ENCODE data around the gene TAF1C.

The TAF1C gene

GRCh38 chr16:84137287-84137686, 49.6 kb downstream of the TAF1C start:
- no peak for FAIRE-seq

DNA sequence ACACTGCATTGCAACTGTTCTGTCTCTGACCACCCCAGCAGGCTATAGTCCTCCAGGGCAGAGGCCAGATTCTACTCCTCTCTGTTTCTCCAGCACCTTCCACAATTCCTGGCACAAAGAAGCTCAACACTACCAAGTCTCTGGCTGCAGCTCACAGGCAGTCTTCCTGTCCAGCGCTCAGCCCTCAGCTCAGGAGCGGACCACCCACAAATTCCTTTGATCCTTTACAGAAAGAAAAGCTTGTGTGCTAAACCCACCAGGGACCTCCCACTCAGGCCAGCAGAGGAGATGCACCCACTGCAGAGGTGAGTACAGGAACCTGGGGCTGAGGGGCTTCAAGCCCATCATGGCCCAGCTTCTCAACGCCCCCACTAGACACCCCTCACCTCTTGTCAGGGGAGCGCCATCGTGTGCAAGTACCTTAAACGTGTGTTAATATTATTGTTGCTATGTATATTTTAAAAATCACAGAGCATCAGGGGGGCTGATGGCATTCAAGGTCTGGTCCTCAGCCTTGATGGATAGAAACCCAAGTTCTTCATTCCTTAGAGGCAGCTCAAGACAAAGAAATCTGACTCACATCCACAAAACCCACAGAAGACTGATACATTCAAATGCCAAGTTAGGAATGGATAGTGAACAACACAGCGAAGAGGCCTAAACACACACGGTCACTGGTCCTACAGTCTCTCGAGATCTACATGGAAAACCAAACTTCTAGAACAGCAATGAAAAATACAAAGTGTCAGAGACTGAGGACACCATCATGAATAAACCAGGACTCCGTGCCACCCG, 50.3 kb downstream of the TAF1C start:
- no peak for FAIRE-seq
- DNase-seq (ENCODE audit: extremely low spot score, insufficient read length, low read depth): no peak

More at GRCh38 chr16:84137287-84137686, 49.6 kb downstream of the TAF1C start:
- no peak for DNase-seq (ENCODE audit: extremely low spot score, insufficient read length, low read depth)

DNA sequence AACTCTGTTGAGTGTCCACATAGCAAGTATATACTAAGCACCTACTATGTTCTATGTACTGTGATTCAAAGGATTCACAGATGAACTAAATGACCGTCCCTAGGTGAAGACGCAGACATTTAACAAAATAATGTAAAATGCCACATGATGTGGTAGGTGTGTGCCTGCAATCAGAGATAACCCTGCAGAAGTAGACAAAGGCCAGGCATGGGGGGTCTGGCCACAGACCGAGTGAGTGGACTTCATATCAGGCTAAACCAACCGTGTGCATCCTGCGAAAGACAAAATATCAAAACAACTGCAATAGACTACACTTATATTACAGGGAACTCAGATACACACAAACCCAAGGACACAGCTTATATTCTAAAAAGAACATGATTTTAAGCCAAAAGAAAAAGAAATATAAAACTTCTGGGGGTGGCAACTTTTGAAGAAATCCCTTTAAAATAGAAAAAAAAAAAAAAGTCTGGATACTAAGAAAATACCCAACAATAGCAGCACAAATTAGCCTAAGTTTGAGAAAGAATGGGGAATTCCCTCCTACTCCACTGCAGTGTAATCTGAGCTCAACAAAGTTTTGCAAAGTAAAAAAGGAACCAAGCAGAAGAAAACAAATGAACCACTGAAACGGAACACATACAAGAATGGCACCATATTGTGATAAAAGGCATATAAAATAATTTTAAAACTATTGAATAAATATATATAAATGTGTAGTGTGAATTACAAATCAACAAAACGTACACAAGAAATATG, 54.2 kb downstream of the TAF1C start:
- FAIRE-seq: no peak
- no peak for DNase-seq (ENCODE audit: extremely low spot score, insufficient read length, low read depth)

DNA sequence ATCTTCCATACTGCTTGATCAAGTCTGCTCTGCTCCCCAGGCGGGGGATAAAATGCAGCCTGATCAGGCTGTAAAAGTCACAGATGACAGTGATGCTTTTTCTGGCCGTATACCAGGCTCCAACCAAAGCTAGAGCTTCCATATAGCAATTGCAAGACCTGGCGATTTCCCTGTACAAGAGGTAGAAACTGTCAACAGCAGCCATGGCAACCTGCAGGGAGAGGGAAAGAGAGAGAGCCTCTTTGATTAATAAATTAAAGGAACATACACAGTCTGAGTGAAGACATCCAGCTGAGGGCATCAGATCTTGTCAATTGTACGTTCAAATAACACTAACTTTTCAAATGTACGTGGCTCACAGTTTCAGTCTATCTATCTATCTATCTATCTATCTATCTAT, 55.7 kb downstream of the TAF1C start:
- no peak for DNase-seq (ENCODE audit: extremely low spot score, insufficient read length, low read depth)
- FAIRE-seq: no peak
